KOPT-K1 (cell line): ENCODE results near the gene ZBTB16.
A peak's percentile ranks its signal among the peaks of the same experiment; 100 is the strongest.

ENCODE experiments used
- H3K27ac ChIP-seq: fragments of 200-600 bp; sonication (generic); 2 replicates; pipeline ENCODE4 v1.5.1; 2016; ENCODE audit warnings: antibody characterized with exemption, mild to moderate bottlenecking, low read depth, low read length; ENCODE audit not compliant: poor library complexity, severe bottlenecking
- H3K36me3 ChIP-seq: fragments of 200-600 bp; sonication (generic); 2 replicates; pipeline ENCODE4 v1.5.1; 2017; ENCODE audit warnings: antibody characterized with exemption, mild to moderate bottlenecking, low read length, moderate library complexity; ENCODE audit not compliant: insufficient read depth
- H3K9me3 ChIP-seq: fragments of 200-600 bp; sonication (generic); 2 replicates; pipeline ENCODE4 v1.5.1; 2017; ENCODE audit warnings: antibody characterized with exemption, low read length, mild to moderate bottlenecking; ENCODE audit not compliant: insufficient read depth, poor library complexity, severe bottlenecking

The ZBTB16 gene

DNA sequence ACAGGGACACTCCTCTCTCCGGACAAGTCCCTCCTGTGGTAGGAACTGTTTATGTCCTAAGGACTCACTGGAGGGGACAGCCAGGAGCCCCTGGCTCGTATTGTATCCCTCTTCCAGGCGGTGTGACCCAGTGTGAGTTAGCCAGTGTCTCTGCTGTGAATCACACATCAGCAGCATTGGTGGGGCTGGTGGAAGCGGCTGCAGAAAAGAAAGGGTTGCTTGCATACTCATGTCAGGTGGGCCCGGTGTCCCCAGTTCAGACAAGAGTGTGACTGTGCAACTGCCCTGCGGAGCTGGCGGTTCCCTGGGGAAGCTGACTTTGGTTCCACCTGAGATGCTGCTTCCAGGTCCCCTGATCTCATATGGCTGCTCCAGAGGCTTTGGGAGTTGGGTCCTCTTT is 99.4 kb downstream of the ZBTB16 start:
- Histone ChIP-seq H3K27ac (no peak overlapping the region), H3K36me3 (no peaks in the 10 kb centered on the region), H3K9me3 (no peaks in the 10 kb centered on the region)

GRCh38 chr11:114159320-114159719 is 99.8 kb downstream of the ZBTB16 start:
- Histone ChIP-seq H3K36me3 (no peaks in the 10 kb centered on the region), H3K27ac (no peak overlapping the region), H3K9me3 (no peaks in the 10 kb centered on the region)

GRCh38 chr11:114159802-114160632 is 100.5 kb downstream of the ZBTB16 start:
- H3K9me3 ChIP-seq: no peaks in the 10 kb centered on the region
- H3K36me3 ChIP-seq: no peaks in the 10 kb centered on the region
- H3K27ac ChIP-seq: no peak overlapping the region

DNA sequence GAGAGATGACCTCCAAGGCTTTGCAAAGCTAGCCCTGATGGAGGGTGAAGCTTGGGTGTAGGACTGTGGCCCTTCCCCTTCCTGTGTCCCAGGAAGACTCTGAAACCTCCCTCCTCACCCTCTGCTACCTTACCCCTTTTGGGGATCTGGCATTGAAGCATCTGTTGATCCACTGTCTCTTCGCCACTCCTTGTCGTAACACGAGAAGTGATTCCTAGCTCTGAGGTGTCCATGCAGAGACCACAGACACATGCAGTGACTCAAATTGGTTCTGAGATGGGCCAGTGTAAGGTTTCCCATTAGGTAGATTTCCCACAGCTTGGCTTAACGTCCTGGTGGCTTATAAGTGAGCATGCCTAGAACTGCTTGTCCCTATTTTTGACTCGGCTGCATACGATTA is 101.4 kb downstream of the ZBTB16 start:
- Histone ChIP-seq H3K36me3 (no peaks in the 10 kb centered on the region), H3K27ac (no peak overlapping the region), H3K9me3 (no peaks in the 10 kb centered on the region)

GRCh38 chr11:114161486-114162250 is 102.2 kb downstream of the ZBTB16 start:
- Histone ChIP-seq H3K27ac (no peak overlapping the region), H3K9me3 (no peaks in the 10 kb centered on the region), H3K36me3 (no peaks in the 10 kb centered on the region)

GRCh38 chr11:114162719-114163123 is 103.2 kb downstream of the ZBTB16 start:
- no peak overlapping the region for H3K27ac ChIP-seq
- no peaks in the 10 kb centered on the region for H3K36me3 ChIP-seq
- H3K9me3 ChIP-seq: no peaks in the 10 kb centered on the region

DNA sequence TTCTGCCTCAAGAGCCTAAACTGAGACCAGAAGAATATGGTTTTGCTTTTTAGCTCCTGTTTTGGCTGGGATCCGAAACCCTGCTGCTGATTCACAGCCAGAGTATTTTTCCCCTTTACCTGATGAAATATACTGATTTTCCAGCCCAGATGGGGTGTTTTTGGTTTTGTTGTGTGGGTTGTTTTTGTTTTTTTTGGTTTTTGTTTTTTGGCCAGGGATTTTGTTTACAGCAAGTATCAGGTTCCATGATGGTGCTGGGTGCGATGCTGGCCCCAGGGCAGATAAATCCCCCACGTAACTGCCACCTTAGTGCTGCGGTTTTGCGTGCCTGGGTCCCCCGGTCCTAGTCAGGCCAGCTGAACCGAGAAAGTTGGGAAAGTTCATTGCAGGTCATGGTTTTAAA is 103.7 kb downstream of the ZBTB16 start:
- Histone ChIP-seq H3K9me3 (no peaks in the 10 kb centered on the region), H3K27ac (no peak overlapping the region), H3K36me3 (no peaks in the 10 kb centered on the region)

GRCh38 chr11:114163830-114164401 is 104.4 kb downstream of the ZBTB16 start:
- H3K9me3 ChIP-seq: no peaks in the 10 kb centered on the region
- H3K27ac ChIP-seq: no peak overlapping the region
- H3K36me3 ChIP-seq: no peaks in the 10 kb centered on the region

DNA sequence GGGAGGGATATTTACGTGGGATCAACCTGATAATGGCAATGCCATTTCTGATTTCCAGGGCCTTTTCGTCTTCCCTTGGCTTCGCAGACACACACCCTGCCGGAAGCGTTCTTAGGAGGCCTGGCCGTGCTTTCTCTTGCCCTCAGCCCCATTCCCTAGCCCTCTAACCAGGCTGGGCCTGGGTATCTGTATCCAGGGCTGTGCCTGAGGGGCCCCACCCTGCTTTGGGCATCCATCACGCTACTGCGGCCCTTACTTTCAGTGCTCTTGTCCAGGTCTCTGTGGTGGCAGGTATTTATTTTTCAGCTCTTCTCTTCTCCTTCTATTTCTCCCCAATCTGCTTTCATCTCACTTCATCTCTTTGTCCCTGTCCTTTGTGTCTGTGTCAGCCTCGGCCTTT is 105.0 kb downstream of the ZBTB16 start:
- H3K9me3 ChIP-seq: no peaks in the 10 kb centered on the region
- no peaks in the 10 kb centered on the region for H3K36me3 ChIP-seq
- H3K27ac ChIP-seq: no peak overlapping the region

DNA sequence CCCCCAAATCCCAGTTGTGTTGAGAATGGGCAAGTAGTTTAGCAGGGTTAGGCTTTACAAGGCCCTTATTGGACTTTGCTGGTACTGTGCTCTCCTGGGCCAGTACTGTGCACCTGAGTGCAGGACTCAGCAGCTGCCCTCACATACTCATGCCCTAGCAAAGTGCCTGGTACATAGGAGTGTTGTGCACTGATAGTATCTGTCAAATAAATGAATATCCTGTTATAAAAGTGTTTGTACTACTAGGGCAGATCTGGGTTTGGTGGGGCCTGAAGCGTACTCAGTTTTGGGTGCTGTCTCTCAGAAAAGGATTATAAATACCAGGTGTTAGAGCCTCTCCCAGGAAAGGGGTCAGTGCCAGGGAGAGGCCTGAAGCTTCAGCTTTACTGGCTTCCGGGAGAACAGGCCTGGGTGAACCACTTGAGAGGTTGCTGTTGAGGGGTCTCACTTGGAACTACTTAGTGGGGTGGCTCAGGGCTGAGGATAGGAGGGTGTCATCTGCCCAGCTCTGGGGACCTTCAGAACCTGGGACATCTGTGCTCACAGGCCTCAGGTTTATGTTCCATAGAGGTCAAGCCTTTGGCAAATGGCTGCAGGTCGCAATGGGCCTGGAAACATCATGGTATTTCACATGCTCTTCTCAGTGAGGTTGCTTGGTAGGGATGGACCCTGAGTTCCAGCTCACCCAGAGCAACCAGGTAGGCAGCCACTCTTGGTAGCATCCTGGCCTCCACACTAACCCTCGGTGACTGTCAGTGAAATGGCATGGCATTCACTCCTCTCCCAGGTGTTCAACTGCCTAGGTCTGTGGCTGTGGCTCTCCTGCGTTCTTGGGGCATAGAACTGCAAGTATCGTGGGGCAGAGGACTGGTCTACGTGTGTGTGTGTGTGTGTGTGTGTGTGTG is 106.1 kb downstream of the ZBTB16 start:
- H3K27ac ChIP-seq: no peak overlapping the region
- no peaks in the 10 kb centered on the region for H3K36me3 ChIP-seq
- no peaks in the 10 kb centered on the region for H3K9me3 ChIP-seq

- peak overlapping the region; percentile 15 for H3K27ac ChIP-seq
- no peaks in the 10 kb centered on the region for H3K36me3 ChIP-seq
- no peaks in the 10 kb centered on the region for H3K9me3 ChIP-seq
Measured at GRCh38 chr11:114166362-114166761, 106.9 kb downstream of the ZBTB16 start.

- no peaks in the 10 kb centered on the region for H3K9me3 ChIP-seq
- H3K27ac ChIP-seq: peak overlapping the region; percentile 15
Measured at GRCh38 chr11:114166897-114167323, 107.4 kb downstream of the ZBTB16 start.

GRCh38 chr11:114167355-114167754 is 107.8 kb downstream of the ZBTB16 start:
- Histone ChIP-seq H3K36me3 (no peaks in the 10 kb centered on the region), H3K9me3 (no peaks in the 10 kb centered on the region), H3K27ac (no peak overlapping the region)

More at GRCh38 chr11:114166897-114167323, 107.4 kb downstream of the ZBTB16 start:
- H3K36me3 ChIP-seq: no peaks in the 10 kb centered on the region

GRCh38 chr11:114167771-114168448 is 108.4 kb downstream of the ZBTB16 start:
- Histone ChIP-seq H3K36me3 (no peaks in the 10 kb centered on the region), H3K27ac (peak overlapping the region; percentile 6)

More at GRCh38 chr11:114167771-114168448, 108.4 kb downstream of the ZBTB16 start:
- no peaks in the 10 kb centered on the region for H3K9me3 ChIP-seq
